OCI-LY1 (cell line): ENCODE measurements around the gene PLA2G7.

Experiments
- H2AFZ ChIP-seq: fragments of 200-600 bp; sonication (generic), shearing (Covaris generic); 2 replicates; pipeline ENCODE4 v1.6.0; 2014; ENCODE audit warnings: antibody characterized with exemption, mild to moderate bottlenecking, low read length
- H3F3A ChIP-seq: fragments of 200-600 bp; sonication (generic), shearing (Covaris generic); 2 replicates; pipeline ENCODE4 v1.6.0; 2014; ENCODE audit warnings: mild to moderate bottlenecking, antibody characterized with exemption, low read length, moderate library complexity; ENCODE audit not compliant: insufficient read depth
- H3K27ac ChIP-seq: fragments of 200-600 bp; sonication (generic); 2 replicates; pipeline ENCODE4 v1.5.1; 2014; ENCODE audit warnings: low read length, mixed run types, mild to moderate bottlenecking, low read depth; ENCODE audit not compliant: poor library complexity, severe bottlenecking
- H3K27me3 ChIP-seq: fragments of 200-600 bp; sonication (generic); 2 replicates; pipeline ENCODE4 v1.6.0; 2014; ENCODE audit warnings: antibody characterized with exemption, mild to moderate bottlenecking, low read length, moderate library complexity; ENCODE audit not compliant: insufficient read depth
- H3K36me3 ChIP-seq: fragments of 200-600 bp; sonication (generic); 2 replicates; pipeline ENCODE4 v1.6.1; 2014; ENCODE audit warnings: mild to moderate bottlenecking, antibody characterized with exemption, low read length, moderate library complexity, mixed read lengths; ENCODE audit not compliant: insufficient read depth
- H3K4me1 ChIP-seq: fragments of 200-600 bp; sonication (generic); 2 replicates; pipeline ENCODE4 v1.5.1; 2014; ENCODE audit warnings: mild to moderate bottlenecking, low read length, moderate library complexity; ENCODE audit not compliant: insufficient read depth, severe bottlenecking
- H3K4me2 ChIP-seq: fragments of 200-600 bp; sonication (generic), shearing (Covaris generic); 2 replicates; pipeline ENCODE4 v1.6.1; 2014; ENCODE audit warnings: low read length
- H3K4me3 ChIP-seq: fragments of 200-600 bp; sonication (generic); 2 replicates; pipeline ENCODE4 v1.5.1; 2014; ENCODE audit warnings: low read length, low read depth, mild to moderate bottlenecking, mixed read lengths; ENCODE audit not compliant: poor library complexity, severe bottlenecking
- H3K79me2 ChIP-seq: fragments of 200-600 bp; shearing (Covaris generic); 2 replicates; pipeline ENCODE4 v1.6.1; 2016; ENCODE audit warnings: mixed run types, low read length, mixed read lengths; ENCODE audit not compliant: insufficient read depth
- H3K9ac ChIP-seq: fragments of 200-600 bp; sonication (generic), shearing (Covaris generic); 2 replicates; pipeline ENCODE4 v1.6.1; 2014; ENCODE audit warnings: mild to moderate bottlenecking, low read length, mixed read lengths
- H3K9me2 ChIP-seq: fragments of 200-600 bp; sonication (generic), shearing (Covaris generic); 2 replicates; pipeline ENCODE4 v1.6.1; 2014; ENCODE audit warnings: low read depth, mild to moderate bottlenecking, low read length, mixed read lengths
- H3K9me3 ChIP-seq: fragments of 200-600 bp; shearing (Covaris generic); 2 replicates; pipeline ENCODE4 v1.6.1; 2014; ENCODE audit warnings: low read length, mixed read lengths
- H4K20me1 ChIP-seq: fragments of 200-600 bp; sonication (generic), shearing (Covaris generic); 2 replicates; pipeline ENCODE4 v1.6.0; 2016; ENCODE audit warnings: mild to moderate bottlenecking, low read length; ENCODE audit not compliant: insufficient read depth
- CTCF ChIP-seq: fragments of 200-600 bp; sonication (generic), shearing (Covaris generic); IDR thresholded peaks from 2 replicates; pipeline ENCODE4 v1.5.1; 2017; ENCODE audit warnings: mild to moderate bottlenecking, antibody characterized with exemption, low read length, moderate library complexity, mixed read lengths
- EZH2 ChIP-seq: fragments of 200-600 bp; sonication (generic), shearing (Covaris generic); IDR thresholded peaks from 2 replicates; pipeline ENCODE4 v1.8.0; 2017; ENCODE audit warnings: borderline replicate concordance, mixed run types, mild to moderate bottlenecking, antibody characterized with exemption, low read length, moderate library complexity, mixed read lengths

PLA2G7 gene

GRCh38 chr6:46704562-46704961 is 30.6 kb downstream of the PLA2G7 start:
- no peaks in the 10 kb centered on the region for H3K9me3 ChIP-seq
- H3K36me3 ChIP-seq = no peaks in the 10 kb centered on the region
- no peaks in the 10 kb centered on the region for H3K9me2 ChIP-seq
- peak; percentile 26; the same call in 1 of the 2 replicates for TF ChIP-seq CTCF
- TF ChIP-seq EZH2 = no peak
- H3K27ac ChIP-seq = no peak overlapping the region
- no peaks in the 10 kb centered on the region for H3K4me1 ChIP-seq
- H3K4me3 ChIP-seq = no peak overlapping the region
- no peaks in the 10 kb centered on the region for H3K27me3 ChIP-seq
- H4K20me1 ChIP-seq = no peaks in the 10 kb centered on the region
- H3K79me2 ChIP-seq = no peaks in the 10 kb centered on the region
- no peak overlapping the region for H2AFZ ChIP-seq
- H3F3A ChIP-seq = no peaks in the 10 kb centered on the region; the same call in 1 of the 2 replicates
- no peak overlapping the region for H3K4me2 ChIP-seq
- no peak overlapping the region for H3K9ac ChIP-seq

- Histone ChIP-seq H3K4me2 (no peak overlapping the region), H2AFZ (no peak overlapping the region), H3K9me3 (no peaks in the 10 kb centered on the region), H3K27ac (no peak overlapping the region), H3K79me2 (no peaks in the 10 kb centered on the region), H3F3A (no peaks in the 10 kb centered on the region; the same call in 1 of the 2 replicates), H3K36me3 (no peaks in the 10 kb centered on the region), H4K20me1 (no peaks in the 10 kb centered on the region), H3K9me2 (no peaks in the 10 kb centered on the region), H3K9ac (no peak overlapping the region), H3K4me1 (no peaks in the 10 kb centered on the region), H3K27me3 (no peaks in the 10 kb centered on the region), H3K4me3 (no peak overlapping the region)
- no peak for TF ChIP-seq CTCF
- no peak for TF ChIP-seq EZH2
Measured at GRCh38 chr6:46699970-46700369, 35.2 kb downstream of the PLA2G7 start.

GRCh38 chr6:46690911-46691451 is 44.2 kb downstream of the PLA2G7 start:
- H3K4me2 ChIP-seq = no peak overlapping the region
- H3K9me2 ChIP-seq = no peaks in the 10 kb centered on the region
- H4K20me1 ChIP-seq = no peaks in the 10 kb centered on the region
- H3F3A ChIP-seq = no peaks in the 10 kb centered on the region
- no peaks in the 10 kb centered on the region for H3K27me3 ChIP-seq
- no peak overlapping the region for H3K27ac ChIP-seq
- no peak for TF ChIP-seq CTCF
- TF ChIP-seq EZH2 = no peak
- H3K36me3 ChIP-seq = no peaks in the 10 kb centered on the region
- no peak overlapping the region for H3K4me3 ChIP-seq
- no peaks in the 10 kb centered on the region for H3K79me2 ChIP-seq
- no peak overlapping the region for H2AFZ ChIP-seq
- H3K9me3 ChIP-seq = no peaks in the 10 kb centered on the region
- no peak overlapping the region for H3K9ac ChIP-seq
- no peaks in the 10 kb centered on the region for H3K4me1 ChIP-seq
